Measurements from ENCODE around the gene ISG15. TPM values are rescaled to one million over a fixed set of nuclear protein-coding genes. Genes with fewer than 3 reads are reported as not detected.
"Not testable (repeated sequence)": the region's sequence is repeated elsewhere in the genome, so short reads cannot be mapped to it uniquely, and the experiment has no call there.

The ISG15 gene
- total and polyA plus RNA-seq, 4 donors = 12.7 to 234 (median 131) TPM

GRCh38 chr1:985126-985525 is 28.2 kb upstream of the ISG15 start:
- Histone ChIP-seq H3K9me3 (ENCODE audit: control insufficient read depth in 4 of 4, insufficient read depth in 3 of 4, low read length in 3 of 4) (no peaks in the 10 kb centered on the region), H3K4me1 (ENCODE audit: control insufficient read depth in 5 of 5, insufficient read depth in 5 of 5, low read length in 5 of 5) (no peaks in the 10 kb centered on the region), H3K27me3 (ENCODE audit: control insufficient read depth in 3 of 3, insufficient read depth in 3 of 3, low read length in 2 of 3) (peaks cover 4 to 26% (median 5%) of the 10 kb centered on the region in 3 donors), H3K27ac (ENCODE audit: low read depth in 1 of 2, low read length in 1 of 2) (no peak overlapping the region), H3K36me3 (ENCODE audit: control insufficient read depth in 4 of 4, insufficient read depth in 4 of 4, low read length in 4 of 4) (no peaks in the 10 kb centered on the region), H3K9ac (ENCODE audit: insufficient read depth in 1 of 2, low read length in 2 of 2) (no peak overlapping the region), H3K4me3 (no peak overlapping the region)
- ATAC-seq (ENCODE audit: insufficient read depth, low FRiP score) (no peak), DNase-seq (no peak)
- TF ChIP-seq, protein P1, sequence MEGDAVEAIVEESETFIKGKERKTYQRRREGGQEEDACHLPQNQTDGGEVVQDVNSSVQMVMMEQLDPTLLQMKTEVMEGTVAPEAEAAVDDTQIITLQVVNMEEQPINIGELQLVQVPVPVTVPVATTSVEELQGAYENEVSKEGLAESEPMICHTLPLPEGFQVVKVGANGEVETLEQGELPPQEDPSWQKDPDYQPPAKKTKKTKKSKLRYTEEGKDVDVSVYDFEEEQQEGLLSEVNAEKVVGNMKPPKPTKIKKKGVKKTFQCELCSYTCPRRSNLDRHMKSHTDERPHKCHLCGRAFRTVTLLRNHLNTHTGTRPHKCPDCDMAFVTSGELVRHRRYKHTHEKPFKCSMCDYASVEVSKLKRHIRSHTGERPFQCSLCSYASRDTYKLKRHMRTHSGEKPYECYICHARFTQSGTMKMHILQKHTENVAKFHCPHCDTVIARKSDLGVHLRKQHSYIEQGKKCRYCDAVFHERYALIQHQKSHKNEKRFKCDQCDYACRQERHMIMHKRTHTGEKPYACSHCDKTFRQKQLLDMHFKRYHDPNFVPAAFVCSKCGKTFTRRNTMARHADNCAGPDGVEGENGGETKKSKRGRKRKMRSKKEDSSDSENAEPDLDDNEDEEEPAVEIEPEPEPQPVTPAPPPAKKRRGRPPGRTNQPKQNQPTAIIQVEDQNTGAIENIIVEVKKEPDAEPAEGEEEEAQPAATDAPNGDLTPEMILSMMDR (IDR thresholded peaks at IDR 0.05; ENCODE audit: control extremely low read depth, extremely low read depth) = no peak
- 76 to 81% methylated on average over 13 of the region's 13 CpGs for WGBS, 2 donors

DNA sequence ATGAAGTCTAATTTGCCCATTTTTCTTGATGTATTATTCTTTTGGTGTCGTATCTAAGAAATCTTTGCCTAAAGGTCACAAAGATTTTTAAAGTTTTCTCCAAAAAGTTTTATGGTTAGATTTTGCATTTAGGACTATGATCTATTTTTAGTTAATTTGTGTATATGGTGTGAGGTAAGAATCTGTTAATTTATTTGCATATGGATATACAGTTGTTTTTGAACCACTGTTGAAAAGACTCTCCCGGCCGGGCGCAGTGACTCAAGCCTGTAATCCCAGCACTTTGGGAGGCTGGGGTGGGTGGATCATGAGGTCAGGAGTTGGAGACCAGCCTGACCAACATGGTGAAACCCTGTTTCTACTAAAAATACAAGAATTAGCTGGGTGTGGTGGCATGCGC is 25.2 kb upstream of the ISG15 start:
- not testable (repeated sequence) for H3K36me3 ChIP-seq (ENCODE audit: control insufficient read depth in 4 of 4, insufficient read depth in 4 of 4, low read length in 4 of 4); H3K27ac ChIP-seq (ENCODE audit: low read depth in 1 of 2, low read length in 1 of 2); ATAC-seq (ENCODE audit: insufficient read depth, low FRiP score); H3K9ac ChIP-seq (ENCODE audit: insufficient read depth in 1 of 2, low read length in 2 of 2); H3K4me1 ChIP-seq (ENCODE audit: control insufficient read depth in 5 of 5, insufficient read depth in 5 of 5, low read length in 5 of 5); H3K4me3 ChIP-seq; DNase-seq; H3K9me3 ChIP-seq (ENCODE audit: control insufficient read depth in 4 of 4, insufficient read depth in 3 of 4, low read length in 3 of 4)
- peaks cover 1 to 12% (median 4%) of the 10 kb centered on the region in 3 donors for H3K27me3 ChIP-seq (ENCODE audit: control insufficient read depth in 3 of 3, insufficient read depth in 3 of 3, low read length in 2 of 3)
- 89 to 93% methylated on average over 5 of the region's 5 CpGs for WGBS, 2 donors

GRCh38 chr1:991275-991674 is 22.0 kb upstream of the ISG15 start:
- not testable (repeated sequence) for H3K36me3 ChIP-seq (ENCODE audit: control insufficient read depth in 4 of 4, insufficient read depth in 4 of 4, low read length in 4 of 4); H3K27ac ChIP-seq (ENCODE audit: low read depth in 1 of 2, low read length in 1 of 2); H3K9me3 ChIP-seq (ENCODE audit: control insufficient read depth in 4 of 4, insufficient read depth in 3 of 4, low read length in 3 of 4); H3K4me1 ChIP-seq (ENCODE audit: control insufficient read depth in 5 of 5, insufficient read depth in 5 of 5, low read length in 5 of 5); DNase-seq; H3K27me3 ChIP-seq (ENCODE audit: control insufficient read depth in 3 of 3, insufficient read depth in 3 of 3, low read length in 2 of 3); ATAC-seq (ENCODE audit: insufficient read depth, low FRiP score); H3K4me3 ChIP-seq; H3K9ac ChIP-seq (ENCODE audit: insufficient read depth in 1 of 2, low read length in 2 of 2)
- 93 to 94% methylated on average over 6 of the region's 6 CpGs for WGBS, 2 donors

GRCh38 chr1:991895-992294 is 21.4 kb upstream of the ISG15 start:
- Histone ChIP-seq H3K9me3 (ENCODE audit: control insufficient read depth in 4 of 4, insufficient read depth in 3 of 4, low read length in 3 of 4) (peaks cover 0 to 8% (median 3%) of the 10 kb centered on the region in 4 donors), H3K4me3 (no peak overlapping the region), H3K36me3 (ENCODE audit: control insufficient read depth in 4 of 4, insufficient read depth in 4 of 4, low read length in 4 of 4) (no peaks in the 10 kb centered on the region), H3K9ac (ENCODE audit: insufficient read depth in 1 of 2, low read length in 2 of 2) (no peak overlapping the region), H3K4me1 (ENCODE audit: control insufficient read depth in 5 of 5, insufficient read depth in 5 of 5, low read length in 5 of 5) (peaks cover 0 to 5% (median 0%) of the 10 kb centered on the region in 5 donors), H3K27me3 (ENCODE audit: control insufficient read depth in 3 of 3, insufficient read depth in 3 of 3, low read length in 2 of 3) (peaks cover 0 to 4% (median 0%) of the 10 kb centered on the region in 3 donors), H3K27ac (ENCODE audit: low read depth in 1 of 2, low read length in 1 of 2) (no peak overlapping the region)
- DNase-seq = no peak
- WGBS, 2 donors = 94 to 95% methylated on average over 10 of the region's 10 CpGs
- TF ChIP-seq, protein P1 (IDR thresholded peaks at IDR 0.05; ENCODE audit: control extremely low read depth, extremely low read depth) = no peak
- no peak for ATAC-seq (ENCODE audit: insufficient read depth, low FRiP score)
